HepG2 (cell line): ENCODE results near the gene RABL6. TPM values are rescaled to one million over a fixed set of nuclear protein-coding genes. Genes with fewer than 3 reads are reported as not detected.

Source experiments
- GPN1 ChIP-seq: sonication (generic); formaldehyde crosslinking; IDR thresholded peaks from 2 replicates; pipeline ENCODE4 v1.5.1; 2020; ENCODE audit warnings: missing genetic modification reagents, borderline replicate concordance
- REL ChIP-seq: sonication (generic); formaldehyde crosslinking; conservative IDR thresholded peaks from 2 replicates; pipeline ENCODE4 v1.8.0; 2022; ENCODE audit warnings: mild to moderate bottlenecking, missing genetic modification reagents, moderate library complexity
- SNRNP70 ChIP-seq: fragments of 200-400 bp; formaldehyde crosslinking; IDR thresholded peaks from 2 replicates; pipeline ENCODE4 v1.6.1; 2017; ENCODE audit warnings: mild to moderate bottlenecking, low read depth, low read length, moderate library complexity
- WIZ ChIP-seq: sonication (generic); formaldehyde crosslinking; IDR thresholded peaks from 2 replicates; pipeline ENCODE4 v1.5.1; 2020; ENCODE audit warnings: mild to moderate bottlenecking, missing genetic modification reagents
- ZNF337 ChIP-seq: sonication (generic); formaldehyde crosslinking; IDR thresholded peaks from 2 replicates; pipeline ENCODE4 v1.5.1; 2020; ENCODE audit warnings: missing genetic modification reagents, low read depth, mild to moderate bottlenecking, borderline replicate concordance
- polyA plus RNA-seq, 8 experiments: library from polyadenylated mRNA; depleted of rRNA in 3 of 8; stranded (reverse) in 7 of 8; unstranded in 1 of 8; fragments of >200 nt; fragmentation: Illumina TruSeq in 4 of 8; extraction: Trizol in 4 of 8; gene quantifications; 2 replicates each; pipeline versions ENCODE4 v1.2.1 to v1.2.3, GENCODE V29; 2011 to 2016; ENCODE audit warnings: low read depth in 4 of 8, missing spikeins in 1 of 8, mixed read lengths in 1 of 8; ENCODE audit not compliant: insufficient read depth in 1 of 8
- total RNA-seq, 5 experiments: library from RNA; depleted of rRNA; stranded (reverse); fragments of >200 nt; fragmentation: Illumina TruSeq; extraction: Trizol; gene quantifications; 2 replicates each; pipeline ENCODE4 v1.2.3, GENCODE V29; 2016; ENCODE audit warnings: low read depth in 1 of 5
- TF ChIP-seq, protein P1 (sequence below): sonication (generic); formaldehyde crosslinking; IDR thresholded peaks from 2 replicates; pipeline ENCODE4 v1.9.0; 2022; ENCODE audit warnings: missing genetic modification reagents, mild to moderate bottlenecking, borderline replicate concordance
- TF ChIP-seq, protein P2 (sequence below): sonication (generic); formaldehyde crosslinking; IDR thresholded peaks from 2 replicates; pipeline ENCODE4 v1.4.0; 2020; ENCODE audit warnings: missing genetic modification reagents, borderline replicate concordance
- TF ChIP-seq, protein P3 (sequence below): sonication (generic); formaldehyde crosslinking; IDR thresholded peaks from 2 replicates; pipeline ENCODE4 v1.5.0; 2020; ENCODE audit warnings: missing genetic modification reagents
- TF ChIP-seq, protein P4 (sequence below): sonication (generic); formaldehyde crosslinking; conservative IDR thresholded peaks from 2 replicates; pipeline ENCODE4 v1.4.0; 2020; ENCODE audit warnings: missing genetic modification reagents

The RABL6 gene
- total and polyA plus RNA-seq, 2 of the 13 experiments (the other 11 are each of a cell fraction or from before 2014, with no cell fraction given), result 81.5 to 125 TPM

DNA sequence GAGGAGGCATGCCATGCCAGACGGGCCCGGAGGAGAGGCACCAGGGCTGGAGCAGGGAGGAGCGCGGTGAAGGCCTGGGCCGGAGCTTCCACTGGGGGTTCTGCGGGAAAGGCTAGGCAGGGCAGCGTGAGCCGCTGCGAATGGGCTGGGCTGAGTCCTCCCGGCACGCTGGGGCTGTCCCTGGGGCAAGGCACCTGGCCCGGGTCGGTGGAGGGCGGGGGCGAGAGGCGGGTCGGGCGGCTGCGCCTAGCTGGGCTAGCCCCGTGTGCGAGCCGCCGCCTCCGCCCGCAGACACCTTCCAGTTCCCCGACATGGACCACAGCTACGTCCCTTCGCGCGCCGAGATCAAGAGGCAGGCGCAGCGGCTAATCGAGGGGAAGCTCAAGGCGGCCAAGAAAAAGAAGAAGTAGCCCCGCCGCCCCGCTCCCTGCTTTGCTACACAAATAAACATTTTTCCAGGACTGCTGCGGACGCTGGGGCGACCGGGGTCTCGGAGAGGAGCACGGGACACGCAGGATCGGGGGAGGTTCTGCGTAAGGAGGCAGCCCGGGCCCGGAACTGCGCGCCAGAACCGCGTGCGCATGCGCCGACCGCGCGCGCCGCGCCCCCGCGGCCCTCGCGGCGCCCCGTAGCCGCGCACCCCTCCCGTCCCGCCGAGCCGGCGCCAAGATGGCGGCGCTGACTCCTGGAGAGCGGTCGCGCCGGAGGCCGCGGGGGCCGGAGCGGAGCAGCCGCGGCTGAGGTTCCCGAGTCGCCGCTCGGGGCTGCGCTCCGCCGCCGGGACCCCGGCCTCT, at the start of gene RABL6 (continued):
- TF ChIP-seq, protein P1, sequence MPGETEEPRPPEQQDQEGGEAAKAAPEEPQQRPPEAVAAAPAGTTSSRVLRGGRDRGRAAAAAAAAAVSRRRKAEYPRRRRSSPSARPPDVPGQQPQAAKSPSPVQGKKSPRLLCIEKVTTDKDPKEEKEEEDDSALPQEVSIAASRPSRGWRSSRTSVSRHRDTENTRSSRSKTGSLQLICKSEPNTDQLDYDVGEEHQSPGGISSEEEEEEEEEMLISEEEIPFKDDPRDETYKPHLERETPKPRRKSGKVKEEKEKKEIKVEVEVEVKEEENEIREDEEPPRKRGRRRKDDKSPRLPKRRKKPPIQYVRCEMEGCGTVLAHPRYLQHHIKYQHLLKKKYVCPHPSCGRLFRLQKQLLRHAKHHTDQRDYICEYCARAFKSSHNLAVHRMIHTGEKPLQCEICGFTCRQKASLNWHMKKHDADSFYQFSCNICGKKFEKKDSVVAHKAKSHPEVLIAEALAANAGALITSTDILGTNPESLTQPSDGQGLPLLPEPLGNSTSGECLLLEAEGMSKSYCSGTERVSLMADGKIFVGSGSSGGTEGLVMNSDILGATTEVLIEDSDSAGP (CRISPR knock-in tag), result peak; percentile 70; the same call in 1 of the 2 replicates
- 0 out of 2 replicates have a peak, but pooled peaks have one; percentile 32 for TF ChIP-seq GPN1 (CRISPR knock-in tag)
- TF ChIP-seq, protein P2, sequence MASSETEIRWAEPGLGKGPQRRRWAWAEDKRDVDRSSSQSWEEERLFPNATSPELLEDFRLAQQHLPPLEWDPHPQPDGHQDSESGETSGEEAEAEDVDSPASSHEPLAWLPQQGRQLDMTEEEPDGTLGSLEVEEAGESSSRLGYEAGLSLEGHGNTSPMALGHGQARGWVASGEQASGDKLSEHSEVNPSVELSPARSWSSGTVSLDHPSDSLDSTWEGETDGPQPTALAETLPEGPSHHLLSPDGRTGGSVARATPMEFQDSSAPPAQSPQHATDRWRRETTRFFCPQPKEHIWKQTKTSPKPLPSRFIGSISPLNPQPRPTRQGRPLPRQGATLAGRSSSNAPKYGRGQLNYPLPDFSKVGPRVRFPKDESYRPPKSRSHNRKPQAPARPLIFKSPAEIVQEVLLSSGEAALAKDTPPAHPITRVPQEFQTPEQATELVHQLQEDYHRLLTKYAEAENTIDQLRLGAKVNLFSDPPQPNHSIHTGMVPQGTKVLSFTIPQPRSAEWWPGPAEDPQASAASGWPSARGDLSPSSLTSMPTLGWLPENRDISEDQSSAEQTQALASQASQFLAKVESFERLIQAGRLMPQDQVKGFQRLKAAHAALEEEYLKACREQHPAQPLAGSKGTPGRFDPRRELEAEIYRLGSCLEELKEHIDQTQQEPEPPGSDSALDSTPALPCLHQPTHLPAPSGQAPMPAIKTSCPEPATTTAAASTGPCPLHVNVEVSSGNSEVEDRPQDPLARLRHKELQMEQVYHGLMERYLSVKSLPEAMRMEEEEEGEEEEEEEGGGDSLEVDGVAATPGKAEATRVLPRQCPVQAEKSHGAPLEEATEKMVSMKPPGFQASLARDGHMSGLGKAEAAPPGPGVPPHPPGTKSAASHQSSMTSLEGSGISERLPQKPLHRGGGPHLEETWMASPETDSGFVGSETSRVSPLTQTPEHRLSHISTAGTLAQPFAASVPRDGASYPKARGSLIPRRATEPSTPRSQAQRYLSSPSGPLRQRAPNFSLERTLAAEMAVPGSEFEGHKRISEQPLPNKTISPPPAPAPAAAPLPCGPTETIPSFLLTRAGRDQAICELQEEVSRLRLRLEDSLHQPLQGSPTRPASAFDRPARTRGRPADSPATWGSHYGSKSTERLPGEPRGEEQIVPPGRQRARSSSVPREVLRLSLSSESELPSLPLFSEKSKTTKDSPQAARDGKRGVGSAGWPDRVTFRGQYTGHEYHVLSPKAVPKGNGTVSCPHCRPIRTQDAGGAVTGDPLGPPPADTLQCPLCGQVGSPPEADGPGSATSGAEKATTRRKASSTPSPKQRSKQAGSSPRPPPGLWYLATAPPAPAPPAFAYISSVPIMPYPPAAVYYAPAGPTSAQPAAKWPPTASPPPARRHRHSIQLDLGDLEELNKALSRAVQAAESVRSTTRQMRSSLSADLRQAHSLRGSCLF, result no peak
- TF ChIP-seq, protein P3, sequence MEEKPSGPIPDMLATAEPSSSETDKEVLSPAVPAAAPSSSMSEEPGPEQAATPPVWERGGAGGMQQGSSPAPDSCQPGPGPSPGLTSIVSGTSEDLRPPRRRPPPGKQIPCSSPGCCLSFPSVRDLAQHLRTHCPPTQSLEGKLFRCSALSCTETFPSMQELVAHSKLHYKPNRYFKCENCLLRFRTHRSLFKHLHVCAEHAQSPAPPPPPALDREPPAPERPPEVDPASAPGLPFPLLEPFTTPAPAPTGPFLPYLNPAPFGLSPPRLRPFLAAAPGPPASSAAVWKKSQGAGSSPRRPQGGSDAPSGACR (CRISPR knock-in tag), result 0 out of 2 replicates have a peak, but pooled peaks have one; percentile 46
- 0 out of 2 replicates have a peak, but pooled peaks have one; percentile 33 for TF ChIP-seq REL (CRISPR knock-in tag)
- TF ChIP-seq SNRNP70, result no peak
- TF ChIP-seq, protein P4, sequence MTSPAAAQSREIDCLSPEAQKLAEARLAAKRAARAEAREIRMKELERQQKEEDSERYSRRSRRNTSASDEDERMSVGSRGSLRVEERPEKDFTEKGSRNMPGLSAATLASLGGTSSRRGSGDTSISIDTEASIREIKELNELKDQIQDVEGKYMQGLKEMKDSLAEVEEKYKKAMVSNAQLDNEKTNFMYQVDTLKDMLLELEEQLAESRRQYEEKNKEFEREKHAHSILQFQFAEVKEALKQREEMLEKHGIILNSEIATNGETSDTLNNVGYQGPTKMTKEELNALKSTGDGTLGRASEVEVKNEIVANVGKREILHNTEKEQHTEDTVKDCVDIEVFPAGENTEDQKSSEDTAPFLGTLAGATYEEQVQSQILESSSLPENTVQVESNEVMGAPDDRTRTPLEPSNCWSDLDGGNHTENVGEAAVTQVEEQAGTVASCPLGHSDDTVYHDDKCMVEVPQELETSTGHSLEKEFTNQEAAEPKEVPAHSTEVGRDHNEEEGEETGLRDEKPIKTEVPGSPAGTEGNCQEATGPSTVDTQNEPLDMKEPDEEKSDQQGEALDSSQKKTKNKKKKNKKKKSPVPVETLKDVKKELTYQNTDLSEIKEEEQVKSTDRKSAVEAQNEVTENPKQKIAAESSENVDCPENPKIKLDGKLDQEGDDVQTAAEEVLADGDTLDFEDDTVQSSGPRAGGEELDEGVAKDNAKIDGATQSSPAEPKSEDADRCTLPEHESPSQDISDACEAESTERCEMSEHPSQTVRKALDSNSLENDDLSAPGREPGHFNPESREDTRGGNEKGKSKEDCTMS (CRISPR knock-in tag), result no peak
- TF ChIP-seq ZNF337 (CRISPR knock-in tag), result no peak
- TF ChIP-seq WIZ, result 0 out of 2 replicates have a peak, but pooled peaks have one; percentile 22
